Kidney epithelial cell (primary cell): ENCODE results near the gene KRTAP6-1. TPM values are rescaled to one million over a fixed set of nuclear protein-coding genes. Genes with fewer than 3 reads are reported as not detected.

Source experiments
- DNase-seq: peaks from one replicate; pipeline ENCODE4 v3.0.0-alpha.2; 2010; ENCODE audit warnings: low read depth
- H3K27me3 ChIP-seq: 2 replicates; pipeline ENCODE4 v1.6.0; 2011; ENCODE audit warnings: low read length; ENCODE audit not compliant: control insufficient read depth, insufficient read depth
- H3K36me3 ChIP-seq: 2 replicates; pipeline ENCODE4 v1.5.1; 2011; ENCODE audit warnings: low read length; ENCODE audit not compliant: control insufficient read depth, insufficient read depth
- H3K4me3 ChIP-seq: 2 replicates; pipeline ENCODE4 v1.5.1; 2011; ENCODE audit warnings: low read depth, mild to moderate bottlenecking, control low read depth, low read length
- total RNA-seq: library from RNA; depleted of rRNA; stranded (reverse); fragments of >200 nt; gene quantifications from 2 replicates; pipeline ENCODE4 v1.2.3, GENCODE V29; 2015
- TF ChIP-seq, protein P1 (sequence below): IDR thresholded peaks from 2 replicates; pipeline ENCODE4 v1.5.1; 2011; ENCODE audit warnings: mild to moderate bottlenecking, moderate library complexity, low read length, control low read depth, inconsistent platforms; ENCODE audit not compliant: insufficient read depth, poor library complexity, severe bottlenecking

KRTAP6-1 gene
- total RNA-seq, 1 donor from 2014 or later, result not detected

DNA sequence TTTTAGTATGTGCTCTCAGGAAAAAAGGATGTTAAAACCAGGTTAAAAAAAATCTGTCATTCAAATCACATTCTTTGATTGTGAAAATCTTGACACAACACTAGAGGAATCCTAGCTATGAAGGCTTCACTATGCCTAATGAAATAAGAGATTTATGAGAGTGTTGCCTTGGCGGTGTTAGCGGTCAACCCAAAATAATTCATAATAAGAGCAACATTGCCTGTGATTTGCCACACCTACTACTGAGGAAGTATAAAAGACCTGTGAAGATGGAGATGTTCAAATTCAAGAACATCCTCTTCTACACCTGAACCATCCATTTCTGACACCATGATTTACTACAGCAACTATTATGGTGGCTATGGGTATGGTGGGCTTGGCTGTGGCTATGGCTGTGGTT, 2.4 kb upstream of the KRTAP6-1 start, which contains the start of gene KRTAP20-1:
TSS of gene KRTAP20-1 (plus strand) at position 301 of the 400 bp plus-strand sequence. CDS start at position 331, 30 bp downstream.
- DNase-seq, result no peak
- no peaks in the 10 kb centered on the region for H3K36me3 ChIP-seq
- no peak within 1 kb of the TSS for H3K4me3 ChIP-seq
- H3K27me3 ChIP-seq, result no peaks in the 10 kb centered on the region
- TF ChIP-seq, protein P1, sequence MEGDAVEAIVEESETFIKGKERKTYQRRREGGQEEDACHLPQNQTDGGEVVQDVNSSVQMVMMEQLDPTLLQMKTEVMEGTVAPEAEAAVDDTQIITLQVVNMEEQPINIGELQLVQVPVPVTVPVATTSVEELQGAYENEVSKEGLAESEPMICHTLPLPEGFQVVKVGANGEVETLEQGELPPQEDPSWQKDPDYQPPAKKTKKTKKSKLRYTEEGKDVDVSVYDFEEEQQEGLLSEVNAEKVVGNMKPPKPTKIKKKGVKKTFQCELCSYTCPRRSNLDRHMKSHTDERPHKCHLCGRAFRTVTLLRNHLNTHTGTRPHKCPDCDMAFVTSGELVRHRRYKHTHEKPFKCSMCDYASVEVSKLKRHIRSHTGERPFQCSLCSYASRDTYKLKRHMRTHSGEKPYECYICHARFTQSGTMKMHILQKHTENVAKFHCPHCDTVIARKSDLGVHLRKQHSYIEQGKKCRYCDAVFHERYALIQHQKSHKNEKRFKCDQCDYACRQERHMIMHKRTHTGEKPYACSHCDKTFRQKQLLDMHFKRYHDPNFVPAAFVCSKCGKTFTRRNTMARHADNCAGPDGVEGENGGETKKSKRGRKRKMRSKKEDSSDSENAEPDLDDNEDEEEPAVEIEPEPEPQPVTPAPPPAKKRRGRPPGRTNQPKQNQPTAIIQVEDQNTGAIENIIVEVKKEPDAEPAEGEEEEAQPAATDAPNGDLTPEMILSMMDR, result no peak

GRCh38 chr21:30615199-30615598, 1.5 kb upstream of the KRTAP6-1 start:
- no peak for DNase-seq
- Histone ChIP-seq H3K36me3 (no peaks in the 10 kb centered on the region), H3K27me3 (no peaks in the 10 kb centered on the region), H3K4me3 (no peak overlapping the region)
- TF ChIP-seq, protein P1, result no peak

DNA sequence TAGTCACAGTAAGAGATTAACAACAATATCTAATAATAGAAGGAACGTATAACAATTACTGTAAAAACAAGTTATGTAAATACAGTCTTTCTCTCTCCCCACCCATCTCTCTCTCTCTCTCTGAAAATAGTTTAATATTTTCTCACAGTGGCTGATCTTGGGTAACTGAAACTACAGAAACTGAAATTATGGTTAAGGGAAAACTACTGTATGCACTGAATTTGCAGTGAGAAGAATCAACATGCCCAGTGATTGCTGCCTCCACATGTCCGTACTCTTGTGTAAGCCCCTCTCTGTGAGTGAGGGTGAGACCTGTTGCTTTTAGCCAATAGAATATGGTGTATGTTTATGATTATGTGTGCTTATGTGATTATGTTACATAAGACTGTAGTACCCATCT, 1.6 kb downstream of the KRTAP6-1 start:
- Histone ChIP-seq H3K36me3 (no peaks in the 10 kb centered on the region), H3K4me3 (no peak overlapping the region), H3K27me3 (no peaks in the 10 kb centered on the region)
- TF ChIP-seq, protein P1, result no peak
- DNase-seq, result no peak

GRCh38 chr21:30605968-30606367, 7.8 kb downstream of the KRTAP6-1 start:
- Histone ChIP-seq H3K27me3 (no peaks in the 10 kb centered on the region), H3K4me3 (no peak overlapping the region), H3K36me3 (no peaks in the 10 kb centered on the region)
- no peak for DNase-seq
- TF ChIP-seq, protein P1, result no peak

- DNase-seq, result no peak
These were observed 12.9 kb downstream of the KRTAP6-1 start, which contains the start of gene KRTAP22-1 for GRCh38 chr21:30600787-30601186. Gene KRTAP22-1, plus strand, starts transcription at chr21:30601087.

More at GRCh38 chr21:30600787-30601186, 12.9 kb downstream of the KRTAP6-1 start, which contains the start of gene KRTAP22-1:
- Histone ChIP-seq H3K36me3 (no peaks in the 10 kb centered on the region), H3K4me3 (no peak within 1 kb of the TSS), H3K27me3 (no peaks in the 10 kb centered on the region)
- TF ChIP-seq, protein P1, result no peak
